GM12891 (cell line): ENCODE results near the gene LAMP1.

ENCODE experiments used
- PAX5 ChIP-seq: IDR thresholded peaks from 2 replicates; pipeline ENCODE4 v1.6.1; 2011; ENCODE audit warnings: low read length, moderate library complexity, mild to moderate bottlenecking; ENCODE audit not compliant: insufficient read depth, severe bottlenecking
- POLR2A ChIP-seq: IDR thresholded peaks from 2 replicates; pipeline ENCODE4 v1.6.1; 2011; ENCODE audit warnings: low read depth, low read length, control low read depth
- POLR2AphosphoS5 ChIP-seq: IDR thresholded peaks from 2 replicates; pipeline ENCODE4 v1.6.1; 2011; ENCODE audit warnings: low read depth, low read length, control low read depth
- POU2F2 ChIP-seq: IDR thresholded peaks from 2 replicates; pipeline ENCODE4 v1.6.1; 2011; ENCODE audit warnings: low read depth, mild to moderate bottlenecking, control low read depth, low read length, moderate library complexity
- SPI1 ChIP-seq: IDR thresholded peaks from 2 replicates; pipeline ENCODE4 v1.6.1; 2011; ENCODE audit warnings: low read depth, low read length, control low read depth
- TAF1 ChIP-seq: IDR thresholded peaks from 2 replicates; pipeline ENCODE4 v1.6.1; 2011; ENCODE audit warnings: low read depth, low read length, control low read depth

DNA sequence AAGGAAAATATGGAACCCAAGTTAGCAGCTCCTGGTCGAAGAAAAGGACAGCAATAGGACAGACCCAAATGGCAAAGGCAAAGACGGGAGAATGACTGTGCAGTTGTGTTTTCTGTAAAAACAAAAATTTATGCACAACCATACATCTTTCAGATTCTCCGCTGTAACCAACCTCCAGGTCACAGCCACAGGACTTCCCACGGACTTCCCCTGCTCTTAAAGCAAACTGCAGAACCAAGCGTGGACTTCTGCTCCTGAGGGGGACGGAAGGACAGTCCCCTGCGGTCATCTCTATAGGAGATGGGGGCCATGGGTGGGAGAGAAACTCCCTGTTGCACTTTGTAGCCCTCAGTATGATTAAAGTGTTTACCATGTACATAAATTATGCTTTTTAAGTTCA is 64.4 kb downstream of the LAMP1 start:
- TF ChIP-seq POLR2A (no peak), POLR2AphosphoS5 (no peak), TAF1 (no peak), PAX5 (no peak), SPI1 (no peak), POU2F2 (no peak)
